Kidney capillary endothelial cell (primary cell): ENCODE data around the gene GNAT2.

ENCODE experiments used
- DNase-seq: peaks from one replicate; pipeline ENCODE4 v3.0.0-alpha.2; 2018; ENCODE audit warnings: low spot score

The GNAT2 gene

DNA sequence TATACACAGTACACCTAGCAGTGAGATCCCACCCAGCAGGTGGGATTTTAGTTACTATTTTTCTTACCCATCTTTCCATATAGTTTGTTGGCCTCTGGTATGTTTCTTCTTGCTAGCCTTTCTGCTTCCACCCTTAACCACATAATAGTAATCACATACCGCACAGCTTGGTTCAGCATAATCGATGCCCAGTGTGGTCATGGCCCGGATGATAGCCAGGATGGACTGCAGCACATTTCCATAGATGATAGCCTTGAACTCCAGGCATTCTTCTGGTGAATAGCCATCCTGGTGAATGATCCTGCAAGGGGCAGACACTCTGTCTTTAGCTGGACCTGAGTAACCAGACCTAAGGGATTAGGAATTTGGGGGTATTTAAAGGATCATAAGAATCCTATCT, 9.5 kb downstream of the GNAT2 start:
- no peak for DNase-seq

- no peak for DNase-seq
Measured at GRCh38 chr1:109605381-109605780, 14.0 kb downstream of the GNAT2 start.

DNA sequence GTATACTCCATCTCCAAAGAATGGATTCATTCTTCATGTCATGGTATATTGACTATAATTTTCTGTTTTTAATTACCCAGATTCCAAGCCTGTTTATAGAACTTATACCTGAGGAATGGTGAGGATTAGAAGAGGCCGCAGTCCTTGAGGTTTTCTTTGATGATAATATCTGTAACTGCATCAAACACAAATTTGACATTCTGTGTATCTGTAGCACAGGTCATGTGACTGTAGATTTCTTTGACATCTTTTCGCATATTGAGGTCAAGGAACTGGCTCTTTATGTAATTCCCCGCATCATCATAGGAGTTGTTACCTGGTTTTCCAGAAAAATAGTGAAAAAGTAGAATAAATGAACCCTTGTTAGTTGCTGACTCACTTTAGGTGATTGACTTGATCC, 16.2 kb downstream of the GNAT2 start:
- no peak for DNase-seq

DNA sequence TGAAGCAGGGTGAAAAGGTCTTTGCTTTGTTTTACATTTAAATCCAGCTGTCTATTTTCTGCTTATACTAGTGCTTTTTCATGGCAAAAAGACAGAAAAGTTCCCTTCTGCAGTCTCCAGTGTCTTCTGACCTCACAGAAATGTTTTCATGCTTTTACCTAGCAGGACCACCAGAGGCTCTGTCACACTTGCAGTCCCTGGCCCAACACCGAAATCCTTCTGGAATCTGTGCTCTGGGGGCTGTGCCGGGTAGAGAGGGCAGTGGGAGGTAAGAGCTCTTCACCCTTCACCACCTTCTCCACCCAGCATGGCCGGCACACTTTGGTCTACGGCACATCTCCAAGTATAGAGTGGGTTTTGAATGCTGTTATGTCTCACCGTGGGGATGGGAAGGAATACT, 20.8 kb downstream of the GNAT2 start:
- no peak for DNase-seq

GRCh38 chr1:109598156-109598555, 21.3 kb downstream of the GNAT2 start:
- no peak for DNase-seq

GRCh38 chr1:109595531-109595930, 23.9 kb downstream of the GNAT2 start:
- DNase-seq: no peak

DNA sequence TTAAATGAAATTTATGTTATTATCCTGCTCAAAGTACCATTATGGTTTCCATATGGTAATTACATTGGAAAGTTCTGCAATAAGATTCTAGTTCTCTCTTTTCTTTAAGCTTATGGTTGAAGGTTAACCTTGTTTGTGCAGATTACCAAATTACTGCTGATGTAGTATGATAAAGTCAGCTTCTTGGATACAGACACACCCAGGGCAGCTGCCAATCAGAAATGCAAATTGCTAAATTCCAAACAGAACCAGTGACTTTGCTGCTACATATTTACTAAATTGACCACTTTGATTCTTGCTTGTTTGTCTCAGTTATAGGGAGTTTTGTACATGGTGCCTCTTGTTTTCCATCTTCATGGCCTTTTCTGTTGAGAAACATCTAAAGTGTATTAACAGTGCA, 26.5 kb downstream of the GNAT2 start:
- DNase-seq: no peak

- DNase-seq: no peak
Measured at GRCh38 chr1:109589679-109590078, 29.7 kb downstream of the GNAT2 start.

GRCh38 chr1:109589177-109589576, 30.2 kb downstream of the GNAT2 start:
- no peak for DNase-seq

- no peak for DNase-seq
Measured at GRCh38 chr1:109586055-109586454, 33.4 kb downstream of the GNAT2 start.

DNA sequence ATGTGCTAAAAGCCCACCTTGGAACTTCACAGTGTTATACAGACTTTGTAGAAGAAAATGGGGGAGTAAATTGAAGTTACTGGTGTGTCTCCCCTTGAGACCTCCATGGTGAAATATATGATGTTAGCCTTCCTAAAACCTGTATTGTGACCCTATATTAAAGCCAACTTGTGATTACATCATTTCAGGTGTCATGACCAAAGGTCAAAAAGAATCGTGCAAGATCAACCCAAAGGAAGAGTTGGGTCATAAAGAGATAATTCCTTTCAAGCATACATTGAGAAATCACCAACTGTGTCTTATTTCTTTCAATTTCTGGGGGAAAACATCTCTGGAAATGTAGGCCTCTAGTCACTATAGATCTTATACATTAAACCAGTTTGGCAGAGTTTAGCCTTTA, 34.6 kb downstream of the GNAT2 start:
- DNase-seq: no peak

DNA sequence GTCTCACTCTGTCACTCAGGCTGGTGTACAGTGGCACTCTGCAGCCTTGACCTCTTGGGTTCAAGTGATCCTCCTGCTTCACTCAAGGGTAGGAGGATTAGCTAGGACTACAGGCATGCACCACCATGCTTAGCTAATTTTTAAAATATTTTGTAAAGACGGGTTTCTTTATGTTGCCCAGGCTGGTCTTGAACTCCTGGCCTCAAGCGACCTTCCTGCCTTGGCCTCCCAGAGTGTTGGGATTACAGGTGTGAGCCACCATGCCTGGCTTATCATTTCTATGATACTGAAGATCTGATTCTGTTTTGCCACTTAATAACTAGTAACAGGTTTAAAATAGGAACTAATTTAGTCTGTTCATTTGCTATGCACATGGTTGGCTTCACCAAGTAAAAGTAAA, 37.4 kb downstream of the GNAT2 start:
- no peak for DNase-seq

- DNase-seq: no peak
Measured at GRCh38 chr1:109579491-109579890, 39.9 kb downstream of the GNAT2 start.

GRCh38 chr1:109578947-109579443, 40.4 kb downstream of the GNAT2 start:
- no peak for DNase-seq

DNA sequence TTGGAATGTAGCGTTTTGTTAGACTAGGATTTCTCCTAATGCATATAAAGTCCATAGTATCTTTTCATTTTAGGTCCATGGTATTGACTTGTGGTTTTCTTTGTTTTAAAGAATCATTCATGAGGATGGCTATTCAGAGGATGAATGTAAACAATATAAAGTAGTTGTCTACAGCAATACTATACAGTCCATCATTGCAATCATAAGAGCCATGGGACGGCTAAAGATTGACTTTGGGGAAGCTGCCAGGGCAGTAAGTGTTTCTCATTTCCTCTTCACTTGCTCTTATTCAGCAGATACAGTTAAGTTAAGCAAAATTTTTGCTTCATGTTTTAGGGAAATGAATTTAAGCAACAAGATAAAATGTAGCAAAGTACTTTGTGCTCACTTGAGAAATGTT, 45.6 kb downstream of the GNAT2 start:
- no peak for DNase-seq

- no peak for DNase-seq
Measured at GRCh38 chr1:109570414-109570813, 49.0 kb downstream of the GNAT2 start.

- no peak for DNase-seq
Measured at GRCh38 chr1:109569323-109569722, 50.1 kb downstream of the GNAT2 start.

DNA sequence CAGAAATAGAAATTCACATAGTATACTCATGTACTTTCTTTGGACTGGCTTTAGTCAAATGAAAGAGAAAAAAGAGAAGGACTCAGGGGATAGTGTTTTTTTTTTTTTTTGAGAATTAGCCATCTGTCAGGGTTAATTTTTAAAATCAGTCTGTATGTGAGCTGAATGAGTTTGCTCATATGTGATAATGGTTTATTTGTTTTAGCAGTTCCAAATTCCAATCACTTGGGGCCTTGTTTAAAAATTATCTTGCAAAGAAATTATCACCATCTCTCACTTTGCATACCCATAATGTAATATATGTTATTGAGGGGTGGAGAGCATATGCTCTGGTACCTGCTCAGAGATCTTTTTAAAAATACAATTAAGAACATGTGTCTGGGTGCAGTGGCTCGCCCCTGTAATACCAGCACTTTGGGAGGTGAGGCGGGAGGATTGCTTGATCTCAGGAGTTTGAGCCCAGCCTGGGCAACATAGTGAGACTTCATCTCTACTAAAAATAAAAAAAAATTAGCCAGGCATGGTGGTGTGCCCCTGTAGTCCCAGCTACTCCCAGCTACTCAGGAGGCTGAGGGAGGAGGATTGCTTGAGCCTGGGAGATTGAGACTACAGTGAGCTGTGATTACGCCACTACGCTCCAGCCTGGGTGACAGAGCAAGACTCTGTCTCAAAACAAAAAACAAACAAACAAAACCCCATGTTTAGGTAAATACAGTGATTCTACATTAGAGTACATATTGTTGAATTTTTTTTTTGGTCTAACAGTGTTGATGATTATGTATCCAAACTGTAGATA, 51.3 kb downstream of the GNAT2 start:
- no peak for DNase-seq

DNA sequence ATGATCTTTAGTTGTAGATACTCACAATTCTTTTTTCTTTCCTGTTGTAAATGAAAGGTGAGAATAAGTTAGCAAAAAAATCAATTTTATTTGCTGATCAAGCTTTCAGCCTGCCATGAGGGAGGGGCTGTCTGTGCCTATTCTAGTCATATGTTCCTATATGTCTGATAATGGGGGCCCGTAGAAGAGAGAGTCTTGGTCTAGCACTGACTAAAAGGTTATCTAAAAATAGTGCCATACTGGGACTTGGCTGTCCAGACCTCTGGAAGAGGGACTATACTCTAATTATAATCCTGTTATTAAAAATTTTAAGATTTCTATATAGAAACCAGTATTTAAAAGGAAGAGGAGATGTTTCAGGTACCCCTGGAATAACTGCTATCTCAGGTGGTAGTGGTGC, 52.4 kb downstream of the GNAT2 start:
- DNase-seq: no peak

GRCh38 chr1:109565241-109565640, 54.2 kb downstream of the GNAT2 start:
- DNase-seq: no peak

DNA sequence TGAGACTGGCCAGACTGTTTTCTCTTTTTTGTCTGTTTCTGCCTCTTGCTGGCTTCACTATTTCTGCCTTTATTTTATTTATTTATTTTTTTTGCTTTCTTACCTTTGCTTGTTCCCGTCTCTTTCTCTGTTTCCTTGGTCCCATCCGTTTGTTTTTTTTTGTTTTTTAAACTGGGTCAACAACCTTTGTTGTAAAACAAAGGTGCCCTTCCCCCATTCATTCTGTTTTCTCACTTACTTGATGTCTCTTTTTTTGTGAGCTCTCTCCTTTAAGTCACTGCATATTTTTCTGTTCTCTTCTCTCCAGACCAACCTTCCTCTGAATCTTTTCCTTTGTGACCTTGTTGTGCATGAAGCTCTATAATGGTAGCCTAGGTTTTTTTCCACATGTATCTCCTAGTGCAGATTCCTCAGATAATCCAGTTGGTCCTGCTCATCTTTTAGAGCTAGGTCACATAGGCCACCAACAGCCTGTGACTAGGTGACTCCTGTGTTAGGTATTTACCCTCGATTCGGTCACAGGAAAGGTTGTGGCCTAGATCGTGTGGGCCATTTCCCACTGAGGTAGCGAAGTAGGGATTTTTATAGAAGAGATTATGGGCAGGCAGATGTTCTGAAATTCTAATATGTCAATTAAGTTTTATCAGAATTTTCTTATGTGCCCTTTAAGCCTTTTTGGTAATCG, 55.1 kb downstream of the GNAT2 start:
- DNase-seq: no peak

- no peak for DNase-seq
Measured at GRCh38 chr1:109559995-109560394, 59.4 kb downstream of the GNAT2 start.

GRCh38 chr1:109557520-109557919, 61.9 kb downstream of the GNAT2 start:
- no peak for DNase-seq

DNA sequence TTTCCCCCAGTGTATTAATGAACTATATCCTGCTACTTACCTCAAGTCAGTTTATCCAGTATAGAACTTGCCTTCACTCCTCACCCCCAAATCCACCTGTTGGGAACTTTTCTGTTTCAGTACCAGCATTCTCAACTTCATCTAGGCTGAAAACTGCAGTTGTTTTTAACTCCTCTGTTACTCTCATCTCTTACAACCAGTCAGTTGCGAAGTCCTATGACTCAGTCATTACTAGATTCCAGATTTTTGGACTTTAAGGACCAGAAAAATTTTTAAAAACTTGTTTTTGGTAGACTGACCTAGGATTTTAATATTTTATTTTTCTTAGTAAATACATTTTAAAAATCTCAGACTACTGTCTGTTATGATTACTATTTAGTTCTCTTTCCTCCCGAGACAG, 62.9 kb downstream of the GNAT2 start:
- DNase-seq: no peak
